IMR-90 (cell line): ENCODE data around the gene HEPHL1. TPM values are rescaled to one million over a fixed set of nuclear protein-coding genes. Genes with fewer than 3 reads are reported as not detected.

Source experiments
- ATAC-seq: fragments of 200-7000 bp; cut with Tn5 transposase; 2 replicates; pipeline ENCODE4 v1.9.1; 2020; ENCODE audit warnings: low read depth, mild to moderate bottlenecking, moderate library complexity
- BruUV-seq: library from RNA; stranded (reverse); fragments of 400-500 nt; replicated peaks from 2 replicates; lab custom pipeline; 2021; lab: Mats Ljungman, UMichigan
- CTCF ChIA-PET: fragments of 300-600 bp; formaldehyde crosslinking; extraction: SDS; loops from one replicate; lab custom pipeline; 2021; ENCODE audit warnings: antibody characterized with exemption; lab: Yijun Ruan, JAX
- POLR2A ChIA-PET: fragments of 300-600 bp; sonication (Branson Sonifier 250); formaldehyde crosslinking; loops from one replicate; lab custom pipeline; 2022; ENCODE audit warnings: antibody characterized with exemption; ENCODE audit not compliant: unreplicated experiment; lab: Charles Lee
- DNase-seq: peaks from one replicate; pipeline ENCODE4 v3.0.0; 2013
- H2AFZ ChIP-seq: replicated peaks from 2 replicates; pipeline ENCODE3; 2013; ENCODE audit warnings: low read length, mild to moderate bottlenecking; ENCODE audit not compliant: poor library complexity
- H2AK5ac ChIP-seq: 2 replicates; pipeline ENCODE4 v1.6.1; 2013; ENCODE audit warnings: low read depth, low read length, inconsistent platforms
- H2AK9ac ChIP-seq: replicated peaks from 2 replicates; pipeline ENCODE3; 2013; ENCODE audit warnings: mild to moderate bottlenecking, low read depth, low read length, moderate library complexity; ENCODE audit not compliant: poor library complexity
- H2BK120ac ChIP-seq: 2 replicates; pipeline ENCODE4 v1.6.1; 2013; ENCODE audit warnings: low read depth, low read length, inconsistent platforms
- H2BK15ac ChIP-seq: 3 replicates; pipeline ENCODE4 v1.6.1; 2013; ENCODE audit warnings: low read depth, low read length, inconsistent platforms
- H2BK20ac ChIP-seq: 2 replicates; pipeline ENCODE4 v1.6.1; 2013; ENCODE audit warnings: low read depth, mild to moderate bottlenecking, inconsistent platforms, low read length, moderate library complexity
- H2BK5ac ChIP-seq: 2 replicates; pipeline ENCODE4 v1.6.1; 2013; ENCODE audit warnings: mild to moderate bottlenecking, low read depth, low read length, inconsistent platforms; ENCODE audit not compliant: poor library complexity, severe bottlenecking
- H3K14ac ChIP-seq: replicated peaks from 2 replicates; pipeline ENCODE4 v1.6.1; 2013; ENCODE audit warnings: low read depth, low read length, inconsistent platforms
- H3K18ac ChIP-seq: 2 replicates; pipeline ENCODE4 v1.6.1; 2013; ENCODE audit warnings: low read depth, low read length, control low read depth
- H3K23ac ChIP-seq: 2 replicates; pipeline ENCODE4 v1.6.1; 2013; ENCODE audit warnings: low read depth, low read length, inconsistent platforms
- H3K27ac ChIP-seq: 2 replicates; pipeline ENCODE4 v1.5.1; 2013; ENCODE audit warnings: mild to moderate bottlenecking, control low read depth, low read length; ENCODE audit not compliant: insufficient read depth
- H3K27me3 ChIP-seq: 2 replicates; pipeline ENCODE4 v1.6.1; 2013; ENCODE audit warnings: low read length; ENCODE audit not compliant: control insufficient read depth, insufficient read depth
- H3K36me3 ChIP-seq: 2 replicates; pipeline ENCODE4 v1.6.1; 2013; ENCODE audit warnings: low read length, mixed read lengths; ENCODE audit not compliant: control insufficient read depth, insufficient read depth
- H3K4ac ChIP-seq: 2 replicates; pipeline ENCODE4 v1.6.1; 2013; ENCODE audit warnings: low read depth, low read length, inconsistent platforms
- H3K4me1 ChIP-seq: 2 replicates; pipeline ENCODE4 v1.6.1; 2013; ENCODE audit warnings: low read length, mixed read lengths; ENCODE audit not compliant: control insufficient read depth, insufficient read depth
- H3K4me2 ChIP-seq: 2 replicates; pipeline ENCODE4 v1.6.1; 2013; ENCODE audit warnings: low read depth, mild to moderate bottlenecking, control low read depth, low read length, moderate library complexity
- H3K4me3 ChIP-seq: 2 replicates; pipeline ENCODE4 v1.5.1; 2013; ENCODE audit warnings: low read depth, mild to moderate bottlenecking, control low read depth, low read length, moderate library complexity; ENCODE audit not compliant: insufficient read depth
- H3K56ac ChIP-seq: 2 replicates; pipeline ENCODE4 v1.6.1; 2013; ENCODE audit warnings: low read length, inconsistent platforms; ENCODE audit not compliant: insufficient read depth; ENCODE audit errors: extremely low read depth
- H3K79me1 ChIP-seq, 2 experiments: 2 replicates each; pipeline ENCODE4 v1.6.1; 2013; ENCODE audit warnings: low read length in 2 of 2, inconsistent platforms in 1 of 2, low read depth in 1 of 2
- H3K9ac ChIP-seq: 2 replicates; pipeline ENCODE4 v1.6.1; 2013; ENCODE audit warnings: low read depth, low read length, control low read depth
- H3K9me1 ChIP-seq: 2 replicates; pipeline ENCODE4 v1.6.1; 2013; ENCODE audit warnings: low read length, inconsistent platforms; ENCODE audit not compliant: insufficient read depth
- H3K9me3 ChIP-seq: 2 replicates; pipeline ENCODE4 v1.6.1; 2013; ENCODE audit warnings: low read length; ENCODE audit not compliant: control insufficient read depth, insufficient read depth
- H4K20me1 ChIP-seq: 2 replicates; pipeline ENCODE4 v1.6.1; 2013; ENCODE audit warnings: low read length, inconsistent platforms; ENCODE audit not compliant: insufficient read depth
- H4K5ac ChIP-seq: 2 replicates; pipeline ENCODE4 v1.6.1; 2013; ENCODE audit warnings: mild to moderate bottlenecking, low read depth, low read length, control low read depth
- H4K8ac ChIP-seq, 2 experiments: 2 replicates each; pipeline ENCODE4 v1.6.1; 2013; ENCODE audit warnings: low read depth in 2 of 2, low read length in 2 of 2, control low read depth in 1 of 2, inconsistent platforms in 1 of 2
- H4K91ac ChIP-seq: 2 replicates; pipeline ENCODE4 v1.6.1; 2013; ENCODE audit warnings: low read depth, low read length, inconsistent platforms; ENCODE audit not compliant: insufficient read depth
- CEBPB ChIP-seq: IDR thresholded peaks from 2 replicates; pipeline ENCODE4 v1.6.1; 2012; ENCODE audit warnings: low read depth, low read length, improper control_type of control experiment
- CTCF ChIP-seq: conservative IDR thresholded peaks from 2 replicates; pipeline ENCODE4 v1.5.1; 2012; ENCODE audit warnings: mild to moderate bottlenecking, low read depth, low read length, improper control_type of control experiment
- POLR2A ChIP-seq: IDR thresholded peaks from 2 replicates; pipeline ENCODE4 v1.6.1; 2012; ENCODE audit warnings: mild to moderate bottlenecking, low read depth, low read length
- RFX5 ChIP-seq: IDR thresholded peaks from 2 replicates; pipeline ENCODE4 v1.8.0; 2012; ENCODE audit warnings: low read depth, mild to moderate bottlenecking, low read length, moderate library complexity
- WGBS, 2 experiments: methylation state at CpG; one replicate each; pipeline versions ENCODE4 v1.1.5 to v1.1.7; 2013; ENCODE audit warnings: missing lambda C conversion rate in 2 of 2; ENCODE audit not compliant: insufficient read length in 1 of 2; ENCODE audit errors: extremely low coverage in 2 of 2; 5-methylcytosine and 5-hydroxymethylcytosine counted together
- dilution Hi-C: fragments of 300-500 bp; cut with HindIII; formaldehyde crosslinking; loops from one replicate; pipeline ENCODE4 v1.14.3; 2018; ENCODE audit warnings: low sequenced_read_pairs; ENCODE audit not compliant: unreplicated experiment
- in situ Hi-C: fragments of 300-500 bp; cut with MboI; formaldehyde crosslinking; loops from 3 replicates; pipeline ENCODE4 v1.14.3; 2019; ENCODE audit warnings: low sequenced_read_pairs, inconsistent platforms, mixed read lengths
- intact Hi-C: fragments of 100-400 bp; cut with micrococcal nuclease; formaldehyde crosslinking; loops from 2 replicates; pipeline ENCODE4 v1.10.0; 2022
- polyA plus RNA-seq, 3 experiments: library from polyadenylated mRNA; depleted of rRNA; stranded (reverse); fragments of >200 nt; gene quantifications; 2 replicates each; pipeline ENCODE4 v1.2.3, GENCODE V29; 2012; ENCODE audit warnings: low replicate concordance in 1 of 3
- total RNA-seq: library from RNA; depleted of rRNA; stranded (reverse); fragments of >200 nt; gene quantifications from 2 replicates; pipeline ENCODE4 v1.2.3, GENCODE V29; 2012

The HEPHL1 gene
- total and polyA plus RNA-seq, 2 of the 4 experiments (the other 2 are of a cell fraction): under 0.01 to 0.02 TPM

- ChIA-PET CTCF (no interaction called here), POLR2A (no interaction called here)
- no peak overlapping the region for H2BK20ac ChIP-seq
- DNase-seq: no peak
- TF ChIP-seq CTCF (no peak), RFX5 (no peak), CEBPB (no peak), POLR2A (no peak)
- no peak overlapping the region for H3K4me3 ChIP-seq
- H3K9me1 ChIP-seq: no peaks in the 10 kb centered on the region
- H4K5ac ChIP-seq: no peak overlapping the region
- no peak overlapping the region for H2BK5ac ChIP-seq
- intact Hi-C loops (no loop called here), dilution Hi-C loops (no loop called here), in situ Hi-C loops (no loop called here)
- H3K4ac ChIP-seq: no peak overlapping the region
- H2AK9ac ChIP-seq: no peak overlapping the region
- no peak overlapping the region for H3K18ac ChIP-seq
- no TSS peak for BruUV-seq
- no peak overlapping the region for H3K14ac ChIP-seq
- no peak overlapping the region for H2BK15ac ChIP-seq
- no peak overlapping the region for H3K56ac ChIP-seq
- H4K20me1 ChIP-seq: no peaks in the 10 kb centered on the region
- no peaks in the 10 kb centered on the region for H3K36me3 ChIP-seq
- H3K23ac ChIP-seq: no peak overlapping the region
- ATAC-seq: no peak
- H3K27ac ChIP-seq: no peak overlapping the region
- H3K27me3 ChIP-seq: peaks cover 3% of the 10 kb centered on the region
- H2AFZ ChIP-seq: no peak overlapping the region
- WGBS, 2 experiments: 67% methylated on average over 2 of the region's 2 CpGs; no CpG with 5 or more reads in 1 of the 2 experiments
- no peak overlapping the region for H3K9ac ChIP-seq
- no peaks in the 10 kb centered on the region for H3K79me1 ChIP-seq
- H3K9me3 ChIP-seq: no peaks in the 10 kb centered on the region
- no peak overlapping the region for H4K91ac ChIP-seq
- no peaks in the 10 kb centered on the region for H3K4me1 ChIP-seq
- H2BK120ac ChIP-seq: no peak overlapping the region
- H3K4me2 ChIP-seq: no peak overlapping the region
- no peak overlapping the region for H2AK5ac ChIP-seq
- H4K8ac ChIP-seq: no peak overlapping the region
These were observed 56.6 kb downstream of the HEPHL1 start for GRCh38 chr11:94077552-94078293.
